HG02759 (cell line): Measurements from ENCODE around the gene SETD1B.
A peak's percentile ranks its signal among the peaks of the same experiment; 100 is the strongest.

Source experiments
- ATAC-seq: cut with Tn5 transposase; IDR thresholded peaks from one replicate; pipeline ENCODE4 v1.9.1; 2021; ENCODE audit warnings: mild to moderate bottlenecking, moderate library complexity; ENCODE audit not compliant: unreplicated experiment

The SETD1B gene

DNA sequence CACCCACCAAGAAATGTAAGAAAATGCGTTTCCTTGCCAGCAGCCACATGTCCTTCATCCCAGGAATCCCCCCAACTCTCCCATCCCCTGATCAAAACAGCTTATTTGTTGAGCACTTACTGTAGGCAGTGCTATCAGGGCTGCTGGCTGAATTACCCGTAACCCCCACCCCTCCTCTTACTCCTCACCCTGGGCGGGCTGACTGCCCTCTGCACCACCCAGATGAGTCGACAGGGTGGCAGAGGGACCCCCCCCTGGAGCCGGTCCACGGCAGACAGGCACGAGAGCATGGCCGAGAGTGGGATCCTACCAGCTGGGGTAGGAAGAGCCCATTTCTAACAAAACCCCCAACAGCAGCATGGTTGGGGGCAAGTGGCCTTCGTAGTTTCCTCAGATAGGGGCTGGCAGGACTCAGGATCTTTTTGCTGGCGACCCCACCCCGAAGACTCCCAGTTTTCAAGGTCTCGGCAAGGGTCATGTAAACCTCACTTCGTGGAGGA lies 9.2 kb upstream of the SETD1B start:
- no peak for ATAC-seq

DNA sequence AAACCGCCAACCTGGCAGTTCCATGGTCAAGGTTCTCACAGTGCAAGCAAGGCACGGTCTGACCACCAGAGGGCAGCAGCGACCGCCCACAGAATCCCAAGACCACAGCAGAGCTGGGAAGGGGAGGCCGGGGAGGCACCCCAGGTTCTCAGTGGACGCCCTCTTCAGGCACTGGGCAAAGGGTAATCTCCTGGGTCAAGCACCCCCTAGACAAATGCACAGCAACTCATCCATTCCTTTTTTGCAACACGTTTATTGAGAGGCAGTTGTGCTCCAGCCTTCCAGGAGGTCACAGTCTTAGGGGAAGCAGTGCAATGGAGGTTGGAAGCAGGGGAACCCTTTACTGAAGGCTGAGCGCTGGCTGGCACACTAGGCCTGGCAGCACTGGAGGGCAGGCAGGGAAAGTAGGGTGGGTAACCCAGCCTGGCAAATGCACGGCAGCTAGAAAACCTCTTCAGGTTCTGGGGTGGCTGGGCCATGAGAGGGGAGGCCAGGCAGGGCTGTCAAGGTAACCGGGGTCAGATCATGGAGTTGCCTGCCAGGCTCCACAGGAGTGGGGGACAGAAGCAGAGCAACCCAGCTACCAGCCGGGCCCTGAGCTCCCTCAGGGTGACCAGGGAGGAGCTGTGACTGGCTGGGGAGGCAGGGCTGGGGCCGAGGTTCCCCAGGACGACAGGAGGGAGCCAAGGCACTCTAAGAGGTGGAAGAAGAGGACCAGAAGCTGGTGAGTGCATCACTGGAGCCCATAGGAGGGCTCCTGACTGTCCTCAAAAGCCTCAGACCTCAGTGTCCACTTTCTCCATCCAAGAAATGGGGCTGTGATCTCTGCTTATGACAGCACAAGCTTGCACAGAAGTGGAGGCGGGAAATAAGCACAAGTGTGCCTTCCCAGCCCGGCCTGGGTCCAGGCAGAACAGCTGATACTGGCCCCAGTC lies 8.5 kb upstream of the SETD1B start:
- no peak for ATAC-seq

DNA sequence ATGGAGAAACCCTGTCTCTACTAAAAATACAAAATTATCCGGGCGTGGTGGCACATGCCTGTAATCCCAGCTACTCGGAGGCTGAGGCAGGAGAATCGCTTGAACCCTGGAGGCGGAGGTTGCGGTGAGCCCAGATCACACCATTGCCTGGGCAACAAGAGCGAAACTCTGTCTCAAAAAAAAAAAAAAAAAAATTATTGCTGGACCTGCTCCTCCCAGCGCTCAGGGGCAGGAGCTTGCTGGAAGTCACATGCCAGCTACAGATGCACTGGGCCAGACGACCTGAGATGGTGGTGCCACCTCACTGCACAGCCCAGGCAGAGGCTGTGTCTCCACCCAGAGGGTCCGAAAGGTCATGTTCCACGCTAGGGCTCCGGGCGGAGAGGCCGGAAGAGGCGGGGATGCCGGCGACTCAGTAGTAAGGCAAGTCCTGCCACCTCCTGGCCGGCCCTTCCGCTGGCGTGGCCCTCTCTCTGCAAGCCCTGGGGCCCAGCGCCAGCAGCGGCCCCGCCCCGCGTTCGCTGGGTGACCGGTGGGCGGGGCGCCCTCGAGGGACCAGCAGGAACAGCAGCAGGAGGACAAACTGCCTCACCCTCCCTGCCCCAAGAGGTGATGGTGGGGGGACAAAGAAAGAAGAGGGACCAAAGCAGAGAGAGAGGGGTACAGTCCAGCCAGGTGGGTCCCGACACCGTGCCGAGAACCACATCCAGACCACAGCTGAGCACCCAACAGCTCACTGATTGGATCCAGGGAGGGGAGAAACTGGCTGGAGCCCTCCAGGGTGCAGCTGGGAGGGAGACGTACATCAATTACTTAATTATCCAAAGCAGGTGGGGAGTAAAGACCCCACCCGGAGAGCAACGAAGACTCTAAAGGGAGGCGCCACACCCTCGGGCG lies 6.7 kb upstream of the SETD1B start:
- ATAC-seq: no peak

DNA sequence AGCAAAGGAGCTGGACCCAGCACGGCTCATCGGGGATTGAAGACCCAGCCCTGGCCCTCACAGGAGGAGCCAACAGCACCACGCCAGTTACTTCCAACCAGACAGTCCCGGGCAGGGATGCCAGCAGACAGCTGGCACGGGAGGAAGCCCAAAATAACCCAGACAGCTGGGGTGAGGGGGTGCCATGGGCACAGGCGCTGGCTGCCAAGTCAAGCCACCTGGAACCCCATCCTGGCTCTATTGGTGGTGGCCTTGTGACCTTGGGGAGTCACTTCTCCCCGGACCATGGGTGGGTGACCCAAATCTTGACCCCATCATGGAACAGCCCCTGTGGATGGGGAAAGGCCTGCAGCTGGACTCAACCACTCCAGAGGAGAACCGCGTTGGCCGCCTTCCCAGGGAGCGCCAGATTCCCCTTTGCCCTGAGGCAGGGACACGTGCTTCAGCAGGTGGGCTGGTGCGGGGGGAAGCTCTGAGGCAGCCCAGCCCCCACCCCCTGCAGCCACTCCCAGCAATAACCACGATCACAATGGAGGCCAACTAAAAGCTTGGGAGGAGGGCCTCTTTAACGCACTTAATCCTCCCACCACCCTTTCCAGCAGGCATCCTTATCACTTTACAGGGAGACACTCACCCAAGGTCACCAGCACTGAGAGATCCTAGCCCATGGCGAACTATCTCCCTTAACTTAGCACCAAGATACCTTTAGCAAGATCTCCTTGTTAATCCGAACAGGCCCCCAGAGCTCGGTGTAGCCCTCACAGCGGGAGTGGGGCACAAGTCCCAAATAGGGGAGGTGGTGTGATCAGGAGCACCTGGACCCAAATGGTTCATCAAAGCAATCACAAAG lies 5.6 kb upstream of the SETD1B start:
- ATAC-seq: no peak

DNA sequence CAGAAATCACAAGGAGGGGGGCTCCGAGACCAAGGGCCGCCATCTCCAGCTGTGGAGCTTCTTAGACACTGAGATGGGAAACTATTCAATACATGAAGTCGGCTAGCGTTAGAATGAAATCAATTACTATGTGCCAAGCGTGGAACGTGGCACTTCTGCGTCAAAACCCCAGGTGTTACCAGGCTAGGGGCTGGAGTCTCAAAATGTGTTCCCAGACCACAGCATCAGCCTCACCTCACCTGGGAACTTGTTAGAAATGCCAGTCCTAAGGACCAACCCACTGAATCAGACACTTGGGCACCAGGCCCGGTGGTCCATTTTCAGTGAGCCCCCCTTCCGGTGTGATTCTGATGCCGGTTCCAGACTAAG lies 5.0 kb upstream of the SETD1B start:
- ATAC-seq: no peak

DNA sequence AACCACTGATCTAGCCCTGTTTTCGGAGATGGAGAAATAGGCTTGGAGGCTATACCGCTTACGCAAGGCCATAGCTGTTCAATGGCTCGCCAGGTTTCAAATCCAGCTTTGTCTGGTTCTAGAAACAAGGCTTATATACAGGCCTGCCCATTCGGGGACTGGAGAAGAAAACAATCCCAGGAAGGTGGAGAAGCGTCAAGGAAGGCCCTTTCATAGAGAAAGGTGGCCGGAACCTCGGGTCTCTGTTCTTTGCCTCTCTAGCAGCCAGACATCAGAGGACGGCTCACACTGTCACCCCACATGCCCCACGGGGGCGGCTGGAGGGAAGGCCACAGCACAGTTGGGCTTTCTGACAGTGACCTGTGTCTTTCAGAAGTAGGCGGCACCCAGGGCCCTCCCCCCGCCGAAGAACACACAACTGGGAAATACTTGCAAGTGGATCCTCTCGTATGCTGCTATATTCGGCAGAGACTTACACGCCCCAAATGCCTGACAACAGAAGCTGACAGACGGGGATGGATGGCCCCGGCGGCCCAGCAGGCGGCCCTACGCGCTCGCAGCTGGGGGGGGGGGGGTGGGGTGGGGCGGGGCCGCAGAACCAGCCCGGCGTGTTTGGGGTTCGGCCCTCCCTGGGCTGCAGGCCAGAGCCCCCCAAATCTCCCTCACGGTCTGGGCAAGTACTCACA lies 4.5 kb upstream of the SETD1B start:
- no peak for ATAC-seq

DNA sequence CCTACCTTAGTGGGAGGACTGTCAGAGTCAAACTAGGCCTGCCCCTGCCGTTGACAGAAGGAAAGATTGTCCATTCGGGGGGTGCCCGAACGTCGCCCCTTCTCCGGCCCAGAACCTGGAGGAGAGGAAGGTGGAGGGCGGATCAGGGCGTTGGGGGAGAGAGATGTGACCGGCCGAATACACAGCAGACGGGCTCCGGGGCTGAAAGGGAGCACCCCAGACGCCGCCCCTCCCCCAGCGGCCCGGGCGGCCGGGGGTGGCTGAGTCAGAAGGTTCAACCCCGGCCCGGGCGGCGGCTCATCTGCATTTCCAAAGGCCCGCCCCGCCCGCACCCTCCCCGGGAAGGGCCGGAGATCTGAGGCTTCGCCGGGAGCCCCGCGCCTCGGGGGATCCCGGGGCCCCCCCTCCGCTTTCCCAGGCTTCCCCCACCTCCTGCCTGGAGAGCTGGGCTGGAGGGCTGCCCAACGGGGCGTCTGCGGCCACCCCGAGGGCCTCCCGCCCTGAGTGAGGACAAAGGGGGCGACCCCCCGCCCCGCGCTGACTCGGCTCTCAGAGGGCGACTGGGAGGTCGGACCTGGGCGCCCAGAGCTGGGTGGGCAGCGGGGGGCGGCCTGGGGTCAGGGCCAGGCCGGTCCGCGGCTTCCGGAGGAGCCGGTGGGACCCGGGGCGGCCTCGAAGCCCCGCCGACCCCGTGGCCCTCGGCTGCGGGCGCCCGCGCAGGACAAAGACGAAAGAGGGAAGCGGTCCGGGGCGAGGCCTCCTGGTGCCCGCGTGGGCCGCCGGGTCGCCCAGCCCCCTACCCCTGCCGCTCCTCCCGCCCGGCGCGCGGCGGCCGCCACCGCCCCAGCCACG lies 3.7 kb upstream of the SETD1B start:
- peak; percentile 34 for ATAC-seq

DNA sequence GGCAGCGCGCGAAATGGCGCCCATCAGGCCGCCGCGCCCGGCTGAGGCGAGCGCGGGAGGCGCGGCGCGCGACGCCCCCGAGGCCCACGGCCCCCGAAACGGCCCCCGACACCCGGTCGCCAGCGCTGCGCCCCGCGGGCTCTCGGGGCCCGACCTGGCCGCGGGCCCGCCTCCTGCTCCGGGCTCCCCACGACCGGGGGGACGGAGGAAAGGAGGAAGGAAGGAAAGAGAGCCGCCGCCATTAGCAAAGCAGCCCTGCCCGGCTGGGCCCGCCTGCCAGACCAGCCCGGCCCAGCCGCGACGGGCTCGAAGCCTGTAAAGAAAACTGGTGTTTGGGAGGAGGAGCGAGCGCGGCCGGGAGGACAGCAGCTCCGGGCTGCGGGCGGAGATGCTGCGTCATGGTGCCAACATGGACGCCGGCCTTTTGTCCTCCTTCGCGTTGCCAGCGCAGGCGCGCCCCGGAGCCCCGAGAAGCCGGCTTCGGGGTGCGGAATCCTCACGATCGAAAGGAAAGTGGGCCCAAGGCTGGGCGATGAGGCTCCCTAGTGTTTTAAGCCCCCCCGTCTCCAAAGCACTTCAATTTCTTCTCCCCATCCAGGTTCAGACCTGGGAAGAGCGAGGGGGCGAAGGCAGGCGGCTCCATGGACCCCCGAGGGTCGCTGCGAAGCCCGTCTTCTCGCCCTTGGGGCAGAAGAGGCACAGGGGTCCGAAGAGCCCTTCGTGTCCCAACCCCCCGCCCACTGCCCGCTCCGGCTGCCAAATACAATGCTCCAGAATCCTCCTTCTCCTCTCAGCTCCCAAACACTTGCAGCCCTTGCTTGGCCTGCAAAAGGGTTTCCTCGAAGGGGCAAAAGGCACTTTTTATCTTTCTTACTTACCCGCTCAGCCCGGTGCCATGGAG lies 2.9 kb upstream of the SETD1B start:
- ATAC-seq: no peak

DNA sequence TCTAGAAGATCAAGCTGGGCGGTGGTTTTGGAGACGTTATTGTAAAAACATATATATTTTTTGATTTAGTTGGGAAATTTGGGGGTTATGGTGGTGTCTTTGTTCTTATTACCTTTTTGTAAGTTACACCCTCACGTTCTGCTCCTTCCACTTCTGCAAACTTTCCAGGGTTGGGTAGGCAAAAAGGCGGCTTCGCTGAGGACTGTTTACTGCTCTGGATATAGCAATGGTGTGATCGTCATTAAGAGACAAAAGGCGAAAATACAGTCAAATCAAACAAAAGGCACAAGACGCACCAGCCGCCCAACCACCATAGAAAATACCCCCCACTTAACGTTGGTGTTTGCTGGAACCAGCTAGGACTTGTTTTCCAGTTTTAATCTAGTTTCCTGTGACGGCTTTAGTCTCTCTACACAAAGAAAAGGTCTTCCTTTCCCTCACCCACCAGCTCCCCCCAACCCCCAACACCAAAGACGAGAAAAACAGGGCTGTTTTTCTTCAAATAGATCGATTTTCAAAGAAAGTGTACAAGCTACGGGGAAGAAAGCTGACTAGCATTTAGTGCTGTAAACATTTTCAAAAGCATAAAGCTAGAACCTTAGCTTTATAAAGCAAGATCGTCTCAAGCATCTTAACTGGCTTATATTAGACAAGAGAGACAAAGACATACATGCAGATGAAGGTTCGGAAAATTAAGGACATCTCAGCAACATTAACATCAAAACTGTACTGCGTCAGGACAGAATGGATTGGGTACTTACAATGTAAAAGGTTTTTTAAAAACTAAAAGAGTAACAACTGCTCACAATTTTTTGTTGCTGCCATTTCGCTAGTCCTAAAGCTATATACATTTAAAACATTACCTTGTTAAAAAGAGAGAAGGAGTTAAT lies 2.0 kb upstream of the SETD1B start:
- ATAC-seq: no peak

DNA sequence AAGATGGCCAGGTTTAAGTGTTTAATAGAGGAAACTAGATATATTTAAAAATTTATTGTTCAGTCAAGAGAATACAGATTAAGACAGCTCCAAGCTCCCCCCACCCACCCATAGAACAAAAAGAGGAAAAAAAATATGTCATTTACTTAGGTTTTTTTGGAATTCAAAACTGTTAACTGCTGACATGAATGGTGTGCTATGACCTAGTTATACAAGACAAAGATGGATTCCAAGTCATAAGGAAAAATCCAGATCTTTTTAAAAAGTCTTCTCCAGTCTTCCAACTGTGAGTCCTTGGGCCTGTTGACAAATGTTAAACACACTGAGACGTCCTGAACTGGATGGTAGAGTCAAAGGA lies 1.3 kb upstream of the SETD1B start:
- ATAC-seq: no peak

DNA sequence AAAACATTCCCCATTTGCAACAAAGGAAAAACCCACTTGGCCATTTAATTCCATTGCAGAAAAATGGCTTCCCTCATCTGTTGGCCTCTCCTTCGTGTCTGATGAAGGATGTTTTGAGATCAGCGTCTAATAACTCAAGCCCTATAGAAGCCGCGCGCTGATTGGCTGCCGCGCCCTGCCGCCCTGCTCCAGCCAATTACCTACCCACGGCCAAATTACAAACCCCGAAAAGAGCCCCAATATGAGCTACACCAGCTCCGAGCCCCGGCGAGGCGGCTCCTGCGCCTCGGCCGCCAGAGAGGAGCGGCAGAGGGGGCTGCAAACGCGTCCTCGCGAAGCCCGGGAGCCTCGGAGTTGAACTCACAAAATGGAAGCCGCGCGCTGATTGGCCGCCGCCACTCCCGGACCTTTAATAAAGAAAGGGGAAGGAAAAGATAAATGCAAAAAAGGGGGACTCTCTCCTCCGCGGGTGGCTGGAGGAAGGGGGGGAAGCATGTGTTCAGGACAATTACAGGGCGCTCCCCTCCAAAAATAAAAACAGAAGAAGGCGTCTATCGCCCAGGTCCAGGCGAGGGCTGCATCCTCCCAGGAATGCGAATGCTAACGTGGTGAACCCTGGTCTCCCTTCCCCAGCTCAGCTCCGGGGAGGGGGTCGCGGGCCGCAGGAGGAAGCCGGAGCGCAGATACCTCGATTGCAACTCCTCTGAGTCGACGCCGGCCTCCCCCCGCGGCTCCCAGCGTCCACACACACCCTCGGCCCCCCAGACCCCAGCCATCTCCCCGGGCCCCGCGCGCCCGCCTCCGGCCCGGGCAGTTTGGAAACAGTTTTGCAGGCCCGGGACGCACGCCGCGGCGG lies 738 bp upstream of the SETD1B start:
- ATAC-seq: peak; percentile 35

DNA sequence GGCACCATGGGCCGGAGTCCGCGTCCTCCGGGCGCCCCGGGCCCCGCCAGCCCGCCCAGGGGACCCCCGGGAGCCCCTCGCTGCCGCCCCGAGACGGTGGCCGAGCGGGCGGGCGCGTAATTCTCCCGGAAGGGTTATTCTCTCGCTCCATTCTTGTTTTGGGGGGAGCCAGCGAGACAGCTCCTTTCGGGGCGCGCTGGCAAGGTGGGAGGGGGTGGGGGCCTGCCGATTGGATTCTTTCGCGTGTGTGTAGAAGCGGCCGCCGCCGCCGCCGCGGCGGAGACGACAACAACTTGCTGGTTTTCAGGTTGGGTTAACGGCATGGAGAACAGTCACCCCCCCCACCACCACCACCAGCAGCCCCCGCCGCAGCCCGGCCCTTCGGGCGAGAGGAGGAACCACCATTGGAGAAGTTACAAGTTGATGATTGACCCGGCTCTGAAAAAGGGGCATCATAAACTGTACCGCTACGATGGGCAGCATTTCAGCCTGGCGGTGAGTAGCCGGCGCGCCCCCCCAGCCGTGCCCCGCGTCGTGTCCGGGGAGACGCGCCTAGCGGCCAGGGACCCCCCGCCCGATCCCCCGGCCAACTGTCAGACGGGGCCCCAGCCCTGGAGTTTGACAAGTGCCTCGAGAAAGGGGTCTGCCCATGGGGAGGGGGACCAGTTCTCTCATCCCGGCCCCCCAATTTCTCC lies 755 bp downstream of the SETD1B start:
- ATAC-seq: no peak

DNA sequence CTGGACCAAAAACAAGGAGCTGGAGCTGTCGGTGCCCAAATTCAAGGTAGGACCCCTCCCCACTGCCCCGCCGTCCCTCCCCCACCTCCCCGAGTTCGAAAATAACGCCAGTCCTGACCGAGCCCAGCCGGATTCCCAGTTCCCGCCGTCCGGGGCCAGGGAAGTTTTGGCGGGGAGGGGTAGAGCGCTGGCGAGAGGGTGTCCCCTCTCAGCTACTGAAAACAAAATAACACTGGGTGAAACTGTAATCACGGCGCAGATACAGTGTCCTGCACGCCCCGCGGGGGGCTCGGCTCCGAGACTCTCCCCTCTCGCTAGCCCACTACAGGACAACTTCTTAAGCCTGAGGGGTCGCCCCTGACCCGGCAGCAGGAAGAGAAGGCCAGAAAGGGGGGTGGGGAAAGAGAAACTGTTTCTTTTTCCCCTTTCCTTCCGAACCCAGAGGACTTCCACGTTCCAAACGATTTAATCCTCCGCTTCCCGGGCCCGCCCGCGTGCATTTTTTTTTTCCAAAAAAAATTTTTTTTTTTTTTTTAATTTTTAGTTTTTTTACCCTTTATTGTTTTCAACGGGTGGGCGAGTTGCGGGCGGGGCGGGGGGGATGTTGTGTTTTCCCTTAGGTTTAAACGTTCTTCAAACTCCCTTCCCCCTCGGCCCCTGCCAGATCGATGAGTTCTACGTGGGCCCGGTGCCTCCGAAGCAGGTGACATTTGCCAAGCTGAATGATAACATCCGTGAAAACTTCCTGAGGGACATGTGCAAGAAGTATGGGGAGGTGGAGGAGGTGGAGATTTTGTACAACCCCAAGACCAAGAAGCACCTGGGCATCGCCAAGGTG lies 1.6 kb downstream of the SETD1B start:
- ATAC-seq: no peak

DNA sequence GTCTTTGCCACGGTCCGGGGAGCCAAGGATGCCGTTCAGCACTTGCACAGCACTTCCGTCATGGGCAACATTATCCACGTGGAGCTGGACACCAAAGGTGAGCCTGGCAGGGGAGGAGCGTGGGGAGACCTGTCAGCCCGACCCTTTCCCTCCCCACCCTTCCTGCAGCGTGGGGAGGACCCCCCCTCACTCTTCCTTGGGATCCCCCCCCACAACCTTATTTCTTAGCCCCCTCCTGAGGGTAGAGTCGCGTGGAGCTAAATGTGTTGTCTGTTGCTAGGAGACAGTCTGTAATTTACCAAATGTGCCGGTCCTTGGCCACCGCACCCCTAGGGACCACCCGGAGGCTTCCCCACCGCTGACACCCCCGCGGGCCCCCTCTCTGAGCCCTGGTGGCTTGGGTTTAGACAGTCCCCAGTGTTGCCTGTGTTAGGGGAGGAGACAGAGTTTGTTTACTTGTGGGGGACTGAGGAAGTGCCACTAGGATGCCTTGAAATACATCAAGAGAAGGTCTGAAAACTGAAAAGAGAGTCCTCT lies 2.3 kb downstream of the SETD1B start:
- ATAC-seq: no peak
